ENCODE results near the gene SMAD6.

GRCh38 chr15:66821307-66821706 lies 119.3 kb downstream of the SMAD6 start:
- TF ChIP-seq EZH2 (IDR thresholded peaks at IDR 0.05; ENCODE audit: insufficient read depth, poor library complexity, severe bottlenecking) (no peak), EZH2phosphoT487 (IDR thresholded peaks at IDR 0.05; ENCODE audit: insufficient read depth, low read depth) (no peak)
